Esophagus (tissue), 2 donors: ENCODE results near the gene PRMT9. TPM values are rescaled to one million over a fixed set of nuclear protein-coding genes. Genes with fewer than 3 reads are reported as not detected.

ENCODE experiments used
- H3K27ac ChIP-seq, 2 donors: one replicate each; pipeline ENCODE4 v1.5.1; 2013; ENCODE audit warnings: low read depth in 2 of 2, mild to moderate bottlenecking in 2 of 2, inconsistent platforms in 1 of 2, low read length in 1 of 2, moderate library complexity in 1 of 2
- H3K27me3 ChIP-seq, 2 donors: one replicate each; pipeline ENCODE4 v1.6.1; 2013; ENCODE audit warnings: low read length in 2 of 2, control low read depth in 1 of 2, mild to moderate bottlenecking in 1 of 2; ENCODE audit not compliant: insufficient read depth in 2 of 2, control insufficient read depth in 1 of 2
- H3K36me3 ChIP-seq, 2 donors: one replicate each; pipeline ENCODE4 v1.6.1; 2013; ENCODE audit warnings: low read length in 1 of 2; ENCODE audit not compliant: control insufficient read depth in 2 of 2, insufficient read depth in 2 of 2
- H3K4me1 ChIP-seq, 2 donors: one replicate each; pipeline ENCODE4 v1.6.1; 2013; ENCODE audit warnings: low read length in 1 of 2; ENCODE audit not compliant: control insufficient read depth in 2 of 2, insufficient read depth in 2 of 2
- H3K4me3 ChIP-seq, 2 donors: one replicate each; pipeline ENCODE4 v1.5.1; 2013; ENCODE audit warnings: low read length in 2 of 2, mild to moderate bottlenecking in 2 of 2, low read depth in 1 of 2, moderate library complexity in 1 of 2
- H3K9me3 ChIP-seq, 2 donors: one replicate each; pipeline ENCODE4 v1.6.1; 2013; ENCODE audit warnings: mild to moderate bottlenecking in 2 of 2, low read depth in 1 of 2, low read length in 1 of 2, moderate library complexity in 1 of 2; ENCODE audit not compliant: control insufficient read depth in 2 of 2, insufficient read depth in 1 of 2
- WGBS, 2 donors: extraction: QIAGEN DNeasy Blood & Tissue Kit; methylation state at CpG; one replicate each; pipeline ENCODE4 v1.1.7; 2013; 5-methylcytosine and 5-hydroxymethylcytosine counted together
- polyA plus RNA-seq, 2 donors: library from polyadenylated mRNA; stranded (reverse); fragments of 200-250 nt; gene quantifications; one replicate each; pipeline ENCODE4 v1.2.3, GENCODE V29; 2013
- donor health status: healthy with polysubstance abuse.
- donor health status: Bipolar disorder and iron deficiency.

The PRMT9 gene
- polyA plus RNA-seq, result 1 to 10 TPM; 3.6 to 4.5 TPM

DNA sequence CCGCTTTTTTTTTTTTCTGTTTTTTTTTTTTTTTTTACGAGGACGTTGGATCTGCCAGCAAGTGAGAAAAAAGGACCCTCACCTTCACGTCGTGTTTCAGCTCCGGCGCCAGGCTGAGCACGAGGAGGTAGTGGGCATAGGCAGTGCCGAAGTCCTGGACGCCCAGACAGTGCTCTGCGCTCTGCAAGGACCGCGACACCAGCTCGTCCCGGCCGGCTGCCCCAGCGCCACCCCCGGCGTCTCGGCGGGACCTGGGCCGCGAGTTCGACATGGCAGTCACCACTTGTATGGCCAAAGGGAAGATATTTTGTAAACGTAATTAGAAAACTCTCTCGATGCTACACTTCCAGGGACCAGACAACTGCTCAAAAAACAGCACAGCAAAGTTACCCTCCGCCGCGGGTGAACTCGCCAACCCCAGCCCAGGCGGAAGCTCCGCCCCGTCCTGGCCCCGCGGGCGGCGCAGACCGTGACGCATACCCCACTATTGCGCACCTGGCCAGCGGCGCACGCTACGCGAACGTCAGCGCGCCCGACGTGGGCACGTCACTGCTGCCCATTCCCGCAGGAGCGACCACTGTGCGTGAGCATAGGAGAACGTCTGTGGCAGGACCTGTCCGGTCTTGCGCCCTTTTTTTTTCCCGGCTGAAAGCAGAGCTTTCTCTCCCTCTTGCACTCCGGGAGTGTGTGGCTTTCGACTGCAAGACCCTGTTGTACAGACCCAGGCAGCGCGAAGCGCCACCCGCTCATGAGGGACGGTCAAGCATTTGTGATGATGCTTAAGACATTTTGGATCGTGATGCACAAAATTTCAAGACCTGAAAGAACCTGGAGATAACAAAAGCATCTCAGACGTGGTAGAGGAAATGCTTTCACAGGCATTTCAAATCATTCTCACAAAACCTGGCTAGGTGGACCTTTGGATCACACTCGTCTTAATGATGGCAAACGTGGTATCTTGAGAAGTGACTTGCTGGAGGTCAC, at the start of gene PRMT9:
Gene PRMT9, minus strand, starts transcription at position 447 of the 984 bp plus-strand sequence. Its CDS starts 176 bp downstream, at position 271.
- H3K9me3 ChIP-seq, result no peaks in the 10 kb centered on the region
- 0 to 1% methylated on average over 69 of the region's 69 CpGs for WGBS, 2 donors
- no peaks in the 10 kb centered on the region for H3K36me3 ChIP-seq

DNA sequence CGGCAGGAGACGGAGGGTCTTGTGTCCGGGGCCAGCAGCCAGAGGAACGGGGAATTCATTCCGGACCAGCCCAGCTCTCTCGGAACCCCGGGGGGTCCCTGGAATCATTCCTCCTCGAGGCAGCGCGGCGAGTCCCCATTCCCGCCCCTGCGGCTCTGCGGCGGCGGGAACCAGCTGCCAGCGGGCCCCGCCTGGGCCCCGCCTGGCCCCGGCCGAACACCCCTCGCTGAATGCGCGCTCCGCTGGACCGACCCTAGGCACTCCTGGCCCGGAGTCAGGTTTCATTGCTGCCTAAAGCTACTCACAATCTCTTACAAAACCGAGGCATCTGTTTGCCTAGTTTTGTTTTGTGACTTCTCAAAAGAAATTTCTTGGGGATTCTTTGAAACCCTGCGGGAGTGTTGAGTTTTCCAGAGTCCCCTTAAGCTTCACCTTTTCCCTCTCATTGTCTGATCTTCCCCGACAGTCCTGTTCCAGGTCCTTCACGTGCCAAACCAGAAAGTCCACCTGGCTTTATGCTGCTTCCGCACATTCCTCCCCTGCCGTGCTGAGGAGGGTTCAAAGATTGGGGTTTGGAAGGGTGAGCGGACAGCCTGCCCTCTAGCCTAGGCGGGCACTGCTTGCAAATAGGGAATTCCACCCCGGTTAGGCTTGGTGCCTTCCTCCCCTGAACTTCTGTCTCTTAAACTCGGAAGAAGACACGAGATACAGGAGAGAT, 48.7 kb upstream of the PRMT9 start:
- no peaks in the 10 kb centered on the region for H3K27me3 ChIP-seq
- peak overlapping the region; percentile 69 to 92 for H3K4me3 ChIP-seq
- 1 to 3% methylated on average over 32 to 38 of the region's 38 CpGs for WGBS, 2 donors
- H3K36me3 ChIP-seq, result no peaks in the 10 kb centered on the region
- H3K9me3 ChIP-seq, result no peaks in the 10 kb centered on the region
- peak overlapping the region; percentile 85 to 93 for H3K27ac ChIP-seq
- H3K4me1 ChIP-seq, result peaks cover 0 to 6% of the 10 kb centered on the region in 2 donors

More for the DNA sequence above, at the start of gene PRMT9:
- Histone ChIP-seq H3K27ac (peak within 1 kb of the TSS; percentile 69 to 79), H3K27me3 (no peaks in the 10 kb centered on the region), H3K4me1 (no peaks in the 10 kb centered on the region), H3K4me3 (peak within 1 kb of the TSS; percentile 69 to 72)

DNA sequence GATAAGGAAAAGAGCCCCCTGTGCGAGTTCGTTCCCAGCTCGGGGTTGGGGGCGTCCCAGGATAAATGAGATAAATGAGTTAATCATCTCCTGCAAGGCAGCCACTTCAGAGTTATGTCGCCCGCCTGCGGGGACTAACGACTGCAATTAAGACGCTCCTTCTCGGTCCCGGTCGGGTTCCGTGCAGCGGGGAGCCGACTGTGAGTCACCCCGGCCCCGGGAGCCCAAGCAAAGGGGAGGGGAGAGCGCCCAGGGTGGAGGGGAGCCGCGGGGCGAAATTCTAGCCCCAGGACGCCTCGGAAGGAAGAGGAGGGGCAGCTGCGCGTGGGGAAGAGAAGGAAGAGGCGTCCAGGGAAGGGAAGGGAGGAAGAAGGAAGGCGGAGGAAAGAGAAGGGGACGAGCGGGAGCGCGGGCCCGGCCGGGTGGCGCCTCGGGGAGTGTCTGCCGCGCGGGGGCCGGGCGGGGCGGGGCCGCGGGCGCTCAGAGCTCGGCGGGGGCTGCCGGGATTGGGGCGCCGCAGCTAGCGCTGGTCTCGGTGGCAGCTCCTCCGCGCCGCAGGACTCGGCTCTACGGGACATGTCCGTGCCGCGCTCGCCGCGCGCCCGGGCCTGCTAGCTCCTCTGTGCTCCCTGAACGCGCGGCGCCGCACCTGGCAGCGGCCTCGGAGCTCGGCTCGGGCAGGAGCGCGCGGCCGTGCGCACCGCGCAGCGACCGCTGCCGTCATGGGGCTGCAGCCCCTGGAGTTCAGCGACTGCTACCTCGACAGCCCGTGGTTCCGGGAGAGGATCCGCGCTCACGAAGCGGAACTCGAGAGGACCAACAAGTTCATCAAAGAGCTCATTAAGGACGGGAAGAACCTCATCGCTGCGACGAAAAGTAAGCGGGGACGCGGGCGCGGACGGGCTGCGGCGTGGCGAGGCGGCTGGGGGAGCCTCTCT, 47.9 kb upstream of the PRMT9 start, which contains the start of gene ARHGAP10:
Gene ARHGAP10, plus strand, starts transcription at position 509 of the 938 bp plus-strand sequence. Its CDS starts 214 bp downstream, at position 723.
- 1% methylated on average over 80 to 106 of the region's 106 CpGs for WGBS, 2 donors
- H3K4me1 ChIP-seq, result peaks cover 0 to 6% of the 10 kb centered on the region in 2 donors
- H3K4me3 ChIP-seq, result peak within 1 kb of the TSS; percentile 69 to 92
- H3K27ac ChIP-seq, result peak within 1 kb of the TSS; percentile 85 to 93
- no peaks in the 10 kb centered on the region for H3K36me3 ChIP-seq
- H3K9me3 ChIP-seq, result no peaks in the 10 kb centered on the region
- no peaks in the 10 kb centered on the region for H3K27me3 ChIP-seq

DNA sequence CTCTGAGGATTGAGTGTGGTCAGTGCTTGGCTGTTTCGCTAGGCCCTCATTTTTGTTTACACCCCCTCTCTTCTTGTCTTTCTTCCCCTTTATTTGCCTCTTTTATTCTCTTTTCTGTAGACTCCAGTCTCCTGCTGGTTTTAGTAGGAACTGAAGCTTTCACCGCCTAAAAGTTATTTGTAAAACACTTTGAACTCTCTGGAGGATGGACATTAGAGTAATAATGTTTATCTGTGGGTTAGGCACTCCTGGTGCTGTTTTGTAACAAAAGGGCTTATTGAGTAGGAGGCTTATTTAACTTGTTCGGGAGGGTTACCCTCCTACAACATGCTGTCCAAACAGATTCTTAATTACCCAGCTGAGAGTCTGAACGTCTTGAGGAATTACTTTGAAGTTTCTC, 46.4 kb upstream of the PRMT9 start:
- WGBS, 2 donors, result 75 to 79% methylated on average over 4 of the region's 4 CpGs
- H3K27ac ChIP-seq, result no peak overlapping the region
- H3K9me3 ChIP-seq, result no peaks in the 10 kb centered on the region
- H3K36me3 ChIP-seq, result no peaks in the 10 kb centered on the region
- no peaks in the 10 kb centered on the region for H3K27me3 ChIP-seq
- no peak overlapping the region for H3K4me3 ChIP-seq
- peaks cover 0 to 6% of the 10 kb centered on the region in 2 donors for H3K4me1 ChIP-seq

DNA sequence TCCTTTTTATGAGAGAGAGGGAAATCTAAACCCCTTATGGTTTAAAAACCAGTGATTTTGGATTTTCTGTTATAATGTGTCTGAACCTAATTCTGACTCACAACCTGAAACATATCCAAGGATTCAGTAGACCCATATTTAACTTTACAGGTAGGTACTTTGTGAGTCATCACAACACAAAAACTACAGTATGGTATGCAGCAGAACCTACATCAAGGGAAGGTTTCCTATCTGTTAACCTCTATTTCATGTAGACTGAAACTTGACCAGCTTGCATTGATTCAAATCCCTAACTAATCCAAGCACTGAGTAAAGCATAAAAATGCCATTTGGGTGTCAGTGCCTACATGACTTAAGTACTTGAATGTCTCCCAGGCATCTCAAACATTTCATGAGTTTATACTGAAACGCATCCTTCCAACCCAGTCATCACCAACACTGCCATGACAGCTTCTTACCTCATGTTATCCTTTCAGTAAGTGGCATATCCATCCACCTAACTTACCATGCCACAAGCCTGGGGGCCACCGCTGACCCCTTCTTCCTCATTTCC, 43.6 kb upstream of the PRMT9 start:
- Histone ChIP-seq H3K27me3 (no peaks in the 10 kb centered on the region), H3K27ac (no peak overlapping the region), H3K4me3 (no peak overlapping the region), H3K4me1 (no peaks in the 10 kb centered on the region), H3K9me3 (no peaks in the 10 kb centered on the region), H3K36me3 (no peaks in the 10 kb centered on the region)
- 82 to 91% methylated on average over 2 of the region's 2 CpGs for WGBS, 2 donors

DNA sequence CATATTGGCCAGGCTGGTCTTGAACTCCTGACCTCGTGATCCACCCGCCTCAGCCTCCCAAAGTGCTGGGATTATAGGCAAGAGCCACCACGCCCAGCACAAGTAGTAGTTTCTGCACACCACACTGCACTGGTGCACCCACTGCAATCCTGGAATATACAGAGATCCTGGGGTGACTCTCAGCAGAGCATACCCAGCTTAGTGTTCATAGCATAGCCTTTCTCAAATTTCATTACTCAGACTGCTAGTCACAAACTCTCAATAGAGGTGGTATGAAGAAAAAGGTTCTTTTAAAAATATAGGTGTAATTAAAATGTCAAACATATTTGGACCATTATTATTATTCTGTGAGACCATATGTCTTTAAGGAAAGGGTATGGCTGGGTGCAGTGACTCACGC, 41.7 kb upstream of the PRMT9 start:
- Histone ChIP-seq H3K27ac (no peak overlapping the region), H3K27me3 (no peaks in the 10 kb centered on the region), H3K4me1 (no peaks in the 10 kb centered on the region), H3K36me3 (no peaks in the 10 kb centered on the region), H3K4me3 (no peak overlapping the region), H3K9me3 (no peaks in the 10 kb centered on the region)
- WGBS, 2 donors, result 78 to 83% methylated on average over 4 of the region's 4 CpGs

DNA sequence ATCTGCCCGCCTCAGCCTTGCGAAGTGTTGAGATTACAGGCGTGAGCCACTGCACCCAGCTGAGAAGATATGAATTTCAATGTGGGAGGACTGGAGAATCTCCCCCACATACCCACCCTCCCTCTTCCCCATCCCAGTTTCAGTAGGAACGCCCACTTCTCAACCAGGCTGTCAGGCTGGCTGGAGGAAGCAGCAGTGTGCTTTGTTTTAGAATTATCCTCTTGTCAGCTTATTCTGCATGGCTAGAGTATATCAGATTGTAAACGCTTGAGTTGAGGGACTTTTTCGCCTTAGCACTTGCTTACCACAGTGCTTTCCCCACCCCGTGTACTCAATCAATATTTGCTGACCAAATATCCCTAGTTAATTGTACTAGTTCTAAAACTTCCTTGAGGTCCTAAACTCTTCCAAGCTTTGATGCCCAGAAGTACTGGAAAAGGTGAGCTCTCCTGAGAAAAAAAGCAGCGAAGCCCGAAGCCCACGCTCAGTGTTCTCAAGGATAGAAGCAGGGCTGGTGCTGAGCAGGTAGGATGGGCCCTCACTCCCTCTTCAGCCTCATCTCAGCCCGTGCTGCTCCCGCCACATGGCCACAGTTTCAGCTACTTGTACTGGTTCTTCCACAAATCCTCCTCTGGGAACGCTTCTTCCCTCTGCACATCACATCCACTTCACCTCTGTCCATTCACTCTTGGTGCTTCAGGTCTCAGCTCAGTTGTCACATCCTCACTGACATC, 40.7 kb upstream of the PRMT9 start:
- no peak overlapping the region for H3K27ac ChIP-seq
- H3K36me3 ChIP-seq, result no peaks in the 10 kb centered on the region
- no peaks in the 10 kb centered on the region for H3K4me1 ChIP-seq
- H3K27me3 ChIP-seq, result no peaks in the 10 kb centered on the region
- no peak overlapping the region for H3K4me3 ChIP-seq
- 81 to 90% methylated on average over 13 of the region's 13 CpGs for WGBS, 2 donors
- no peaks in the 10 kb centered on the region for H3K9me3 ChIP-seq

DNA sequence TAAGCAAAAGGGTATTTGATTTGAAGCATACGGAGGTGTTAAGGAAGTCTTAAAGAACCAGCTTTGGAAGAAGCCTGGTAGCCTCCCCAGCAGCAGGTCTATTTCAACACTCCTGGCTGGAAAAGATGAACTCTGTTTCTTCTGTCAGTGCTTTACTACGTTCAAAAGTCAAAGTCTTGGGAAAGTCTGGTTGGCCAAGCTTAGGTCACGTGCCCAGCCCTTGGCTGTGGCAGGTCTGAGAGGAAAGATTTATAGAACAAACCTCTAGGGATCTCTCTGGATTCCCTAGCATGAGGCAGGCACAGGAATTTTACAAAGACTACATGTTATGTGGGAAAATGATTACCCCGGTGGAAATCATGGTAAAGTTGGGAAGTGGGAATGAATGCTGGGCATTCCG, 39.4 kb upstream of the PRMT9 start:
- no peak overlapping the region for H3K27ac ChIP-seq
- H3K4me3 ChIP-seq, result no peak overlapping the region
- 70 to 75% methylated on average over 5 of the region's 5 CpGs for WGBS, 2 donors
- no peaks in the 10 kb centered on the region for H3K27me3 ChIP-seq
- H3K36me3 ChIP-seq, result no peaks in the 10 kb centered on the region
- no peaks in the 10 kb centered on the region for H3K9me3 ChIP-seq
- H3K4me1 ChIP-seq, result no peaks in the 10 kb centered on the region
